ENCODE results near the gene TNFRSF25.
"Not testable (repeated sequence)": the region's sequence is repeated elsewhere in the genome, so short reads cannot be mapped to it uniquely, and the experiment has no call there.

DNA sequence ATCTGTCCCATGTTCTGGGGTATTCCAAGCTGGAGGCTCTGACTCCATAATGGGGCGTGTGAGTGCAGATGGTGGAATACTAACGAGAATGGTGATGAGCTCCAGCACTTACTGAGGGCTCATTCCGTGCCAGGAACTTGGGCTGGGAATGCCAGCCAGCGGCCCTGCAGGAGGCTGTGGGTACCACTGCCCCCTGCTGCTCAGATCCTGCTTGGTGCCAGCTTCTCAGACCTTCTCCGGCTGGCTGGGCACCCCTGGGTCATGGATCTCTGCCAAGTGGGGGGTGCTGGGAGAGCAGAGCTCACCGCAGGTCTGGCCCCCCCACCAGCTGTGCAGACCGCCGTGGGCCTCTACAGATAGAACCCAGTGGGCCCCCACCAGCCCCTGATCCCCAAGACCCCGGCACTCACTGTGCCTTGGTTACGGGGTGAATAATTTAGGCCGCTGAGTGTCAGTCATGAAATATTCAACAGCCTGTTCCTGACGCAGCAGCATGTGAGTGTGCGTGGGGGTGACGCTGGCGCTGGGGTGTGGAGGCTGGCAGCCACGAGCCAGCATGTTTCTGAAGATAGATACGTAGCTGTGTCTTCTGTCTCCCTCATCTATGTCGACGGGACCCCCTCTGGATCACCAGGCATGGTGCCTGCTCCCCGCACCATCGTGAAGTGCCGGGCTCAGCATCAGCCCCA lies 28.8 kb downstream of the TNFRSF25 start:
- TF ChIP-seq, protein P1, sequence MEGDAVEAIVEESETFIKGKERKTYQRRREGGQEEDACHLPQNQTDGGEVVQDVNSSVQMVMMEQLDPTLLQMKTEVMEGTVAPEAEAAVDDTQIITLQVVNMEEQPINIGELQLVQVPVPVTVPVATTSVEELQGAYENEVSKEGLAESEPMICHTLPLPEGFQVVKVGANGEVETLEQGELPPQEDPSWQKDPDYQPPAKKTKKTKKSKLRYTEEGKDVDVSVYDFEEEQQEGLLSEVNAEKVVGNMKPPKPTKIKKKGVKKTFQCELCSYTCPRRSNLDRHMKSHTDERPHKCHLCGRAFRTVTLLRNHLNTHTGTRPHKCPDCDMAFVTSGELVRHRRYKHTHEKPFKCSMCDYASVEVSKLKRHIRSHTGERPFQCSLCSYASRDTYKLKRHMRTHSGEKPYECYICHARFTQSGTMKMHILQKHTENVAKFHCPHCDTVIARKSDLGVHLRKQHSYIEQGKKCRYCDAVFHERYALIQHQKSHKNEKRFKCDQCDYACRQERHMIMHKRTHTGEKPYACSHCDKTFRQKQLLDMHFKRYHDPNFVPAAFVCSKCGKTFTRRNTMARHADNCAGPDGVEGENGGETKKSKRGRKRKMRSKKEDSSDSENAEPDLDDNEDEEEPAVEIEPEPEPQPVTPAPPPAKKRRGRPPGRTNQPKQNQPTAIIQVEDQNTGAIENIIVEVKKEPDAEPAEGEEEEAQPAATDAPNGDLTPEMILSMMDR (IDR thresholded peaks at IDR 0.05; ENCODE audit: borderline replicate concordance, extremely low read depth, low read length, poor library complexity, severe bottlenecking) = peak; percentile 32
- not testable (repeated sequence) for TF ChIP-seq EZH2 (IDR thresholded peaks at IDR 0.05; ENCODE audit: borderline replicate concordance, low read depth, low read length, severe bottlenecking)

Data from DND-41 (cell line).